Measurements from ENCODE around the gene SZRD1. TPM values are rescaled to one million over a fixed set of nuclear protein-coding genes. Genes with fewer than 3 reads are reported as not detected.

The SZRD1 gene
- total and polyA plus RNA-seq, 9 of the 15 experiments (the other 6 are each of a cell fraction or from before 2014, with no cell fraction given): 3.9 to 149 (median 82.5) TPM

DNA sequence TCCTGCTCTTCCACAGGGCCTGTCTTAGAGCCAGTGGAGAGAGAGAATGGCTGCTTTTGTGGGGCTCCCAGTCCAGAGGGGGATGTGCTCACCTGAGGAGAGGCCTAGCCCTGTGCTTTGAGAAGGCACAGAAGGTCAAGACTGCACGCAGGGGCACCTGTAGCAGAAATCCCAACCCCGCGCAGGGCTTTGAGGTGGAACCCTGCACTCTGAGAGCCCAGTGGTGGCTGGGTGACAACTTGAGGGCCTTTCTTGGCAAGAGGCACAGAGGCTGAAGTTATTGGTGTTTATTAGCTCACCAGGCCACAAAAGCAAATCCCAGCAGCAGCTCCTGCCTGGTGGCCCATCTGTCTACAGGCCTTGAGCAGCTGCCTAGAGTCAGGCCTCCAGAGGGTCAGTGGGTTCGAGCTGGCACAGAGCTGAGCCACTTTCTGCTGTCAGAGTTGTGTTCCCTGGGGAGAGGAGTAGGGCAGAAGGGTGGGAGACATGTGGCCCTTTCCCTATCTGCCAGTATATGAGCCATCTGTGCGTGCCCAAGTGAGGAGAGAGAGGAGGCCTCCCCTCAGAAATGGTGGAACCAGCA lies 31.4 kb downstream of the SZRD1 start:
- intact Hi-C loops (cut with micrococcal nuclease) (no loop called here), in situ Hi-C loops (cut with MboI) (no loop called here)
- FAIRE-seq (no peak), DNase-seq (ENCODE audit: extremely low read depth in 1 of 4, low spot score in 3 of 4) (no peak), ATAC-seq (no peak; the same call in 2 of the 3 replicates)
- Histone ChIP-seq H3K9me3 (replicated peaks; ENCODE audit: control insufficient read depth, insufficient read depth, low read depth, low read length) (no peaks in the 10 kb centered on the region), H3K79me2 (ENCODE audit: control insufficient read depth, insufficient read depth, low read length) (0 out of 3 replicates have a peak, but pooled peaks cover 3% of the 10 kb centered on the region), H2AFZ (ENCODE audit: low read depth, low read length) (no peak overlapping the region), H3K36me3 (ENCODE audit: control insufficient read depth, insufficient read depth, low read length) (peaks cover 57% of the 10 kb centered on the region), H3K4me2 (ENCODE audit: insufficient read depth, low read length) (no peak overlapping the region), H3K27me3 (ENCODE audit: control insufficient read depth in 2 of 2, insufficient read depth in 2 of 2, low read length in 2 of 2) (no peaks in the 10 kb centered on the region), H3K4me3 (no peak overlapping the region), H4K20me1 (replicated peaks; ENCODE audit: control insufficient read depth, insufficient read depth, low read length) (peaks cover 10% of the 10 kb centered on the region; the same call in 1 of the 2 replicates), H3K4me1 (replicated peaks in 1 of 2; ENCODE audit: control insufficient read depth in 2 of 2, insufficient read depth in 2 of 2, low read length in 2 of 2) (peaks cover 0 to 3% of the 10 kb centered on the region in 2 experiments; a peak in 1 of 5 replicates), H3K27ac (ENCODE audit: extremely low read depth, low read depth, low read length) (no peak overlapping the region), H3K9me1 (ENCODE audit: control insufficient read depth, insufficient read depth, low read length) (peaks cover 6% of the 10 kb centered on the region), H3K9ac (ENCODE audit: insufficient read depth in 1 of 2, low read depth in 2 of 2, low read length in 2 of 2) (peak overlapping the region in 1 of 2 experiments; percentile 31; a peak in 1 of 4 replicates)
- BruUV-seq (replicated peaks): no TSS peak
- 86% methylated on average over 5 of the region's 5 CpGs for WGBS (ENCODE audit: insufficient coverage, low coverage, missing lambda C conversion rate)
- ChIA-PET CTCF (ENCODE audit: low intra/inter-chr PET ratio) (no interaction called here), POLR2A (interaction anchor here (0.7 to 1.3 kb wide), 3 partner anchors 12 to 226 kb away, joined by 3 to 4 read pairs (median 3); no protein-coding TSS in a partner anchor)
- TF ChIP-seq POLR2A (conservative IDR thresholded peaks at IDR 0.05): peak; percentile 15; the same call in 1 of the 2 replicates
- no peak for TF ChIP-seq DDX20 (tag; IDR thresholded peaks at IDR 0.05; ENCODE audit: low read depth)
- TF ChIP-seq HES1 (IDR thresholded peaks at IDR 0.05; ENCODE audit: low read depth): no peak
- TF ChIP-seq POLR2G (IDR thresholded peaks at IDR 0.05; ENCODE audit: low read depth, low read length): 0 out of 2 replicates have a peak, but pooled peaks have one; percentile 26
- TF ChIP-seq ZBTB40 (IDR thresholded peaks at IDR 0.05): no peak
- TF ChIP-seq ZBTB40 (CRISPR knock-in tag; IDR thresholded peaks at IDR 0.05): no peak
- no peak for TF ChIP-seq ZNF324 (CRISPR knock-in tag; IDR thresholded peaks at IDR 0.05)
